GM18868 (cell line): ENCODE data around the gene BMP10.

ENCODE experiments used
- ATAC-seq: cut with Tn5 transposase; IDR thresholded peaks from one replicate; pipeline ENCODE4 v1.9.1; 2021; ENCODE audit warnings: mild to moderate bottlenecking, moderate library complexity; ENCODE audit not compliant: unreplicated experiment

Gene BMP10

GRCh38 chr2:68855550-68855949 is 15.6 kb downstream of the BMP10 start:
- no peak for ATAC-seq

DNA sequence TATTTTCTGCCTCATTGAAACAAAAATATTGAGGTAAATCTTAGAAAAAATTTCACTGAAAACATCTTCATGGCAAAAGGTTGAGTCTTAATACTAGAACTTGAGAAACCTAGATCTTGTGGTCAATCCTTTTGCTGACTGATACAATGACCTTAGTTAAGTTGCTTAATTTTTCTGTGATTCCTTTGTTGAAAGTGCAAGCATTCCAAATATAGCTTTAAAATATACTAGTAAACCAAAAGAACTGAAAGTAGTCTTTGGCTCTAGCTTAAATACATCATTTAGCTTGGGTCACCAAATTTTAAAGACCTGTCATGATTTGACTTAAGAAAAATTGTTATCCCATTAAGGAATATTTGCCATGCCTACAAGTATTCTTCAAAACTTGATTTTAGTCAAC is 16.7 kb downstream of the BMP10 start:
- no peak for ATAC-seq

GRCh38 chr2:68853915-68854314 is 17.3 kb downstream of the BMP10 start:
- no peak for ATAC-seq

GRCh38 chr2:68853035-68853434 is 18.2 kb downstream of the BMP10 start:
- ATAC-seq = no peak

- no peak for ATAC-seq
Measured at GRCh38 chr2:68850524-68850923, 20.7 kb downstream of the BMP10 start.

DNA sequence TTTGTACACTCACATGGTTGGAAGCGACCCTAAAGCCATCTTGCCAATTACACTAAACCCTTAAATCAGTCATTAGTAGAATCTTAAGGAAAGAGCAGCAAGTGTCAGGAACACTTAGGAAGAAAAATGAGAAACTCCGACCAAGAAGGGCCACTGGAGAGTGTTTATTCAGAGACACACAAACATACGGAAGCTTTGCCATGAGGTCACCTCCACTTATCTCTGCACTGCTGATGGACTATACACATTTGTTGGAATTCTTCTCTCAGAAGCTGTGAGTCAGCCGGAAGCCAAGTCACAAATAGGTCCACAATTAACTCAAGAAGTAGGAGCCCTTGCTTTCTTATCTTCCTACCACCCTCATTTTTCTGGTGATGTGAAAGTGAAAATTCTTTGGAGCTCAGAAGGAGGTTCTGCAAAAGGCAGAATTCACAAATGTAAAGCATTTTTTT is 21.6 kb downstream of the BMP10 start:
- ATAC-seq = no peak

GRCh38 chr2:68847751-68848150 is 23.4 kb downstream of the BMP10 start:
- ATAC-seq = no peak

DNA sequence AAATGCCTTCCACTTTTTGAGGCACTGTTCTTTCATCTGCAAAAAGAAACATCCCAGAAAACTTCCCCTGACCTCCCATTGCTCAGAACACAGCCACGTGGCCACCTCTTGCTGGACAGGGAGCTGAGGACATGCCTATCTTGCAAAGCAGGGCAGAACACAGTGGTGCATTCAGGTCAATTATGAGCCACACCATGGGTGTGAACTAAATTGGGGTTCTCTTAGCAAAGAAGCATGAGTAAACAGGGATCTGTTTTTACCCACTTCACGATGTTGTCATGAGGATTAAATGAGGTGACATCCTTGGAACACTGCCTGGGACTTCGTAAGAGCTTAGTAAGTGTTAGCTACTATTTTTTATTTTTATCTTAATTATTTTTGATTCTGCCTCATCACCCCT is 25.1 kb downstream of the BMP10 start:
- no peak for ATAC-seq

DNA sequence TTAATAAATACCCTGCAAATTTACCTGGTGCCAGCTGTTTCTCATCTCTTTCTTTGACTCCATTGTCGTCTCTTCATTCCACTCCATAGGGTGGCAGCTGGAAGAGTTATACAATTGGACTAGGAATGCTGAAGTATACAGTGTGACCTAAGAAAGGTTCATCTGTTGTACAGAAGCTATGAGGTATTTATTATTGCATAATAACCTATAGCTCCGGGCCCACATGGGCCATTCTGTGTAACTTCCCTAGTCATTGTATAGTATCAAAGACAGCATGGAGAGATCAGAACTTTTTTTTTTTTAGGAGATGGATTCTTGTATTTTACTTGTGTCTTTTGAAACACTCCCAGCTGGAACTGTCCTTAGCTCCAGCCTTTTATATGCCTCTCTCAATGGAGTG is 26.2 kb downstream of the BMP10 start:
- no peak for ATAC-seq

GRCh38 chr2:68839260-68839833 is 31.9 kb downstream of the BMP10 start:
- no peak for ATAC-seq

DNA sequence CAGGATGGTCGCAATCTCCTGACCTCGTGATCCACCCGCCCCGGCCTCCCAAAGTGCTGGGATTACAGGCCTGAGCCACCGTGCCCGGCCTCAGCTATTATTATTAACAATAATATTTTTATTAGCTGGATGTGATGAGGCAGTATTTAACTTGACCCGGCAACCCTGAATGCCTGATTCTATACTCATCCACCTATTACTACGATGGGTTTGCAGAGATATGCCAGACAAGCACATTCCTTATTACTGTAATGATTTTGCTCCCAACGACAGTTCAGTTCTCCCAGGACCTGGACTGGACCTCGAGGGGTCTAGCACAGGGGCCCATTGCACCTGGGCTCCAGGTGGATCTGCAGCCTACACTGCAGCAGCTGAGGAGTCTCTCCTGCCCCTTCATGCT is 32.6 kb downstream of the BMP10 start:
- no peak for ATAC-seq

GRCh38 chr2:68837861-68838341 is 33.3 kb downstream of the BMP10 start:
- ATAC-seq = peak; percentile 87

DNA sequence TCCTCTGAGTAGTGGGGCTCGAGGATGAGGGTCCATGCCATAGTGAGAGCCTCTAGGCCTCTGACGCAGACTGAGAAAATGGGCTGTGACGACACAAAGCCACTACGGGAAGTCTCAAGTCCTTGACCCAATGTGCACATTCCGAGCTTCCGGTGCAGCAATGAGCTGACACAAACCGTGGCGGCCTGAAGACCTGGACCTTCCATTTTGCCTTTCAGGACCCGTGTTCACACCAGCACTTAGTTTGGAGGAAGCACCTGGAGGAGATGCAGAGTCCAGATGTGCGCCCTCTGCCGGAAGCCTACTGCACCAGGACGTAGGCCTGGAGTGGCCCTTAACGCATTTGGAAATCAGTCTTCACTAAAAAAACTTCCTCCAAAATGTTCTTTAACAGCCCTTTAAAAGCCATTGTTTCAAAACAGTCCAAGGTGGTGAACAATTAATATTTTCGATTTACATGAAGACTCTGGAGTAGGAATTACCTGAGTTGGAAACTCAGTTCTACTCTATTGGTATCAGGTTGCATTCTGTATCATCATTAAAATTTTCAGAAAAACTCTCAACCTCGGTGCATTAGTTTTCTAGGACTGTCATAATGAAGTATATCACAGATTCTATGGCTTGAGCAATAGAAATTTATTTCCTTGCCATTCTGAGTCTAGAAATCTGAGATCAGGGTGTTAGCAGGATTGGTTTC is 33.9 kb downstream of the BMP10 start:
- no peak for ATAC-seq

- ATAC-seq = no peak
Measured at GRCh38 chr2:68835621-68836020, 35.6 kb downstream of the BMP10 start.

GRCh38 chr2:68834737-68835376 is 36.3 kb downstream of the BMP10 start:
- no peak for ATAC-seq

DNA sequence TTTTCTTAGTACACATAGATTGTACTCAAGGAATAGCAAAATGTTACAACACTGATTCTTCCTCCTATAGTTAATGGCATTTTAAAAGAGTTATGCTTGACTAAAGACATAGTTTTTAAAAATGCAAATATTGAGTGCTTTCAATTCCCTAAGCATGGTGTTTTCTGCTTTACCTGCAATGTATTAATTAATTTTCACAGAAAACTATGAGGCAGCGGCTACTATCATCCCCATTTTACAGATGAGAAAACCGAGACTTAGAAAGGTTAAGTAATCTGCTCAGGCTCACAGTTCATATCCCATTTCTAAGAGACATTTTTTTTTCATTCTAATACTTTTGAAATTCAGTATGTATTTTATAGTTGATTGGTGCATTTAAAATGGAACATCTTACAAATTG is 38.0 kb downstream of the BMP10 start:
- ATAC-seq = no peak

GRCh38 chr2:68832233-68832869 is 38.8 kb downstream of the BMP10 start:
- ATAC-seq = peak; percentile 58

DNA sequence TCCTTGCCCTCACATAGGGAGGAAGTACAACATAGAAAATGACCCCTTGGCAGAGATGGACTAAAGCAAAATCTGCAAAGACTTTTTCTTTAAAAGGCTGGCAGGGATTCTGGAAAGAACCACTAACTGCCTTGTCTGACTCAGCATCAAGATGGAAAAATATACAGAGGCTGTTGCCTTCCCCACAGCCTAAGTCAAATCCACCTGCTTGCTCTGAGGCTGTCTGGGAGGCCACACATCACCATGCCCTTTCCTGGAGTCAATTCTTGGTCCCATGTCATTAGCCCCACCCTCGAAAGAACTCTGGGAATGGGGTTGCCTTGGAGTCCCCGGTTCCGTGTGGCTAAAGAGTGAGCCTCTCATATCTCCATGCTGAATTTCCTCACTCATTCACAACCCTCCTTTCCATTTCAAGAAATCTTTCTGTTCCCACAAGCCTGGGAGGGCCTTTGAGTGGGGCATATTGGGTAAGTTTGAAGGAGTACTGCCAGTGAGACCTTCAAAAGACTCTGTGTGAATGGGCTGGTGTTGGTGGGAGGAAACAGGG is 39.4 kb downstream of the BMP10 start:
- ATAC-seq = no peak

GRCh38 chr2:68829749-68830148 is 41.4 kb downstream of the BMP10 start:
- no peak for ATAC-seq

DNA sequence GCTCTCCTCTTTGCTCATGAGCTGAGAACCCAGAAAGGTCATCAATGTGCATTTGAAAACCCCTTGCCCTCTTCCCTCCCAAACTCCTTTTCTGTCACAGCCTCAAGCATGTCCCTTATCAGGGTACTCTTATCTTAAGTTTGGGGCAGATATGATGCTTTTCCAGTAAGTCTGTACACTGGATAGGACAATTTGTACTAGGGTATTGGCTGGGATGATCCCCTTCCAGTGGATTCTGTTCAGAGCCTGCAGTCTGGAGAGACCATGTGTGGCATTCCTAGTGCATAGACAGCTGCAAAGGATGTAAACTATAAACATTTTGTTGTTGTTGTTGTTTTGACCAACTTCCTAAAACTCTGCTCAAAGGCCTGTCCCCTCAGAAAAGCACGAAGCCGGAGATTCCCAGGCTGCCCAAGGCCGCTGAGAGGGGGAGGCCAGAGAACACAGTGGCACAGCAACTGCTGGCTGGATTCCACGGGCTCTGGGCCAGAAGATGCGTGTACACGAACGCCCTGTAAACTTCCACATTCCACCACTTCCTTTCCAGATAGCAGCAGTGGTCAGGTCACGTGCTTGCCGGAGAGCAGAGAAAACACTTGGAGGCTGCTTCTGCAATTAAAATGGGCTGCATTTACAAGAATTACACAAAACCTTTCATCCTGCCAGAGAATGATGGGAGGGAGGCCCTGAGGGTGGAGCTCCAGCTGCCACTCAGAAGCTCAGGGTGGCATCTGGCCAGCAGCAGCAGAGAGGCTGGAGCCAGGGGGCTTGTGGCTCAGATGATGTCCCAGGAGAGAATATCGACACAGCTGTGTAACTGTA is 42.1 kb downstream of the BMP10 start:
- no peak for ATAC-seq

DNA sequence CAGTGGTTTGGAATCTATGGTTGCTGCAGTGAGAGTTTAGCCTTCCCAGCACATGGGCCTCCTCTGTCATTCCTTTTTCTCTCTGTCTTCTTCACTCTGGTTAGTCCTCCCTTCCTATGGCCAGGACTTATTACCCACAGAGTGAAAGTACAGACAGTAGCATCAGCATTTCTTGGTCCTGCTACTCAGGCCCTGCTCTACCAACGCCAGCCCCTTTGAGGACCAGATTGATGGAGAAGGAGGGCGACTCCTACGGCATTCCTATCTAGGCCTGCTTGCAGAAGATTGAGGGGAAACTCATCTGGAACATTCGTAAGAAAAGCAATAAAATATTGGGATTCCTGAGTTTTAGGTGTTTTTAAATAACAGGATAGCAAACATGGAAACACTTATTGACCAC is 43.5 kb downstream of the BMP10 start:
- ATAC-seq = no peak
